NCI-H146 (cell line): ENCODE data around the gene ANKMY1.

ENCODE experiments used
- DNase-seq: peaks from one replicate; lab custom pipeline; 2025; lab: John Stamatoyannopoulos, UW

ANKMY1 gene

DNA sequence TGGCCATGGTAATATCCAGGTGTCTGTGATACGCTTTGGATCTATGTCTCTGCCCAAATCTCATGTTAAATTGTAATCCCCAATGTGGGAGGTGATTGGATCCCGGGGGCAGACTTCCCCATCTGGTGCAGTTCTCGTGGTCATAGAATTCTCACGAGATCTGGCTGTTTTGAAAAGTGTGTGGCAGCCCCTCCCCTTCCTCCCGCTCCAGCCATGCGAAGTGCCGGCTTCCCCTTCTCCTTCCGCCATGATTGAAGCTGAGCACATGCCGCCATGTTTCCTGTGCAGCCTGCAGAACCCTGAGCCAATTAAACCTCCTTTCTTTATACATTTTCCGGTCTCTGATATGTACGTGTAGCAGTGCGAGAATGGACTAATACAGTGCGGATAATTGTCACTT lies 79.9 kb downstream of the ANKMY1 start:
- no peak for DNase-seq

- DNase-seq: no peak
Observed at GRCh38 chr2:240473211-240473610, 84.6 kb downstream of the ANKMY1 start.

DNA sequence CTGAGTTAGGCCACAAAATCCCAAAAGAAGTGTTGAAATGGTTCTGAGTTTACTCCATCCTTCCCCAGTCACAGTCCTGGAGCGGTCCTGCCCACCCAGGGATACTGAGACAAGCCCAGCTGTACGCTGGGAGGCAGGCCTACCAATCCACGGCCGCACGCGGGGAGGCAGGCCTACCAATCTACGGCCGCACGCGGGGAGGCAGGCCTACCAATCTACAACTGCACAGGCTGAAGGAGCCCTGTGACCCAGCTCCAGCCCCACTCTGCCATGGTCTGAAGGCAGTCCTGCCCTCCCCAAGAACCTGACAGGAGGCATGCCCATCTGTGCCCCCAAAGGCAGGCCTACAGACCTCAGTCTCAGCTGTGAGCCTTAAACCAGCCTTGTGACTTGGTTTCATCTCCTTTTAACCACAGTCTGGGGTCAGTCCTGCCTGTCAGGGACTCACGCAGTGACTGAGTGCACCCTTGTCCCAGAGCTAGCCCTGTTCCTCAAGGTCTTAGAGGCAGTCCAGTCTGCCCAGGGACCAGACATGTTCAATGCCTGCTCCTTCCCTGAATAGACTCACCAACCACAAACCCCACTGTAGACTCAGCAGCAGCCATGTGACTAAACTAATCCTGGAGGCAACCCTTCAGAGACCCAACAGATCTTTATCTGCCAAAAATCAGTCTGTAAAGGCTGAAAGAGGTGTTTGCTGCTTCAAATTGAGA lies 85.6 kb downstream of the ANKMY1 start:
- DNase-seq: no peak

- no peak for DNase-seq
Observed at GRCh38 chr2:240469740-240470139, 88.0 kb downstream of the ANKMY1 start.

- DNase-seq: no peak
Observed at GRCh38 chr2:240469239-240469636, 88.5 kb downstream of the ANKMY1 start.

- no peak for DNase-seq
Observed at GRCh38 chr2:240468303-240469238, 89.2 kb downstream of the ANKMY1 start.

- no peak for DNase-seq
Observed at GRCh38 chr2:240467659-240468302, 90.0 kb downstream of the ANKMY1 start.

GRCh38 chr2:240467149-240467642 lies 90.6 kb downstream of the ANKMY1 start:
- no peak for DNase-seq

- DNase-seq: no peak
Observed at GRCh38 chr2:240466579-240467148, 91.1 kb downstream of the ANKMY1 start.

- no peak for DNase-seq
Observed at GRCh38 chr2:240465765-240466578, 91.8 kb downstream of the ANKMY1 start.

GRCh38 chr2:240465268-240465764 lies 92.5 kb downstream of the ANKMY1 start:
- DNase-seq: no peak

DNA sequence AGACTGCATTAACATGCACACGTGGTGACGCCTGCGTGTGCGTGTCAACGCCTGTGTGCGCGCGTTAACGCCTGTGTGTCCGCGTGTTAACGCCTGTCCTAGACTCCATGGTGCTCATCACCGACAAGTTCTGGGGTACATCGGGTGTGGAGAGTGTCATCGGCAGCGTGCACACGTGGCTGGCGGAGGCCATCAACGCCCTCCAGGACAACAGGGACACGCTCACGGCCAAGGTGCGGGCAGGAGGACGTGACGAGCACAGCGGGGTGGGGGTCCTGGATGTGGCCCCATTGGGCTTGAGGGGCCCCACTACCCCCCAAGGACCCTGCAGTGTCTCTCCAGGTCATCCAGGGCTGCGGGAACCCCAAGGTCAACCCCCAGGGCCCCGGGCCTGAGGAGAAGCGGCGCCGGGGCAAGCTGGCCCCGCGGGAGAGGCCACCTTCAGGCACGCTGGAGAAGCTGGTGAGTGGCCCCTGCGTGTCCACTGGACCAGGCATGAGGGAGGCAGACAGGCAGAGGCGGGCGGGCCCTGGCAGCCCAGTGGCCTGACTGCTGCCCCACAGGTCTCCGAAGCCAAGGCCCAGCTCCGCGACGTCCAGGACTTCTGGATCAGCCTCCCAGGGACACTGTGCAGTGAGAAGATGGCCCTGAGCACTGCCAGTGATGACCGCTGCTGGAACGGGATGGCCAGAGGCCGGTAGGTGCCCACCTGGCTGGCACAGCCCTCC lies 93.1 kb downstream of the ANKMY1 start:
- no peak for DNase-seq

GRCh38 chr2:240463866-240464481 lies 93.8 kb downstream of the ANKMY1 start:
- DNase-seq: no peak

DNA sequence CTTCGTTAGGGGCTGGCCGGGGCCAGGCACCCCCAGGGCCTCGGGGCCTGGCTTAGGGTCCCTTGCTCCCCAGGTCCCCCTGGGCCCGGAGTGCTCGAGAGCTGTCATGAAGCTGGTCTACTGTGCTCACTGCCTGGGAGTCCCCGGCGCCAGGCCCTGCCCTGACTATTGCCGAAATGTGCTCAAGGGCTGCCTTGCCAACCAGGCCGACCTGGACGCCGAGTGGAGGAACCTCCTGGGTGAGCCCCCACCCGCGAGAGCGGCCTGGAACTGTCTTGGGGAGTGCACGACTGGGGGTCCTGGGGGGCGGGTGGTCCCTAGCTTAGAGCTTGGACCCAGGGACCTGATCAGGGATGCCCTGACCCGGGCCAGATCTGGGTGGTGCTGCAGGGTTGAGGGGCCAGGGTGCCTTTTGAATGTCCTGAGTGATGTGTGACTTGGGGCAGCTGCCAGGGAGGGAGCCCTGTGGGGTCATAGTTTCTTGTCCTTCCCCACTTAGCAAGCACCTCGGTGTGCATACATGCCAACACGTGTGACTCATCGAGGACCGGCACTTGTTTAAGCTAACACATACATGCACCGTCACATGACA lies 94.4 kb downstream of the ANKMY1 start:
- DNase-seq: no peak

GRCh38 chr2:240462707-240463273 lies 95.0 kb downstream of the ANKMY1 start:
- no peak for DNase-seq

DNA sequence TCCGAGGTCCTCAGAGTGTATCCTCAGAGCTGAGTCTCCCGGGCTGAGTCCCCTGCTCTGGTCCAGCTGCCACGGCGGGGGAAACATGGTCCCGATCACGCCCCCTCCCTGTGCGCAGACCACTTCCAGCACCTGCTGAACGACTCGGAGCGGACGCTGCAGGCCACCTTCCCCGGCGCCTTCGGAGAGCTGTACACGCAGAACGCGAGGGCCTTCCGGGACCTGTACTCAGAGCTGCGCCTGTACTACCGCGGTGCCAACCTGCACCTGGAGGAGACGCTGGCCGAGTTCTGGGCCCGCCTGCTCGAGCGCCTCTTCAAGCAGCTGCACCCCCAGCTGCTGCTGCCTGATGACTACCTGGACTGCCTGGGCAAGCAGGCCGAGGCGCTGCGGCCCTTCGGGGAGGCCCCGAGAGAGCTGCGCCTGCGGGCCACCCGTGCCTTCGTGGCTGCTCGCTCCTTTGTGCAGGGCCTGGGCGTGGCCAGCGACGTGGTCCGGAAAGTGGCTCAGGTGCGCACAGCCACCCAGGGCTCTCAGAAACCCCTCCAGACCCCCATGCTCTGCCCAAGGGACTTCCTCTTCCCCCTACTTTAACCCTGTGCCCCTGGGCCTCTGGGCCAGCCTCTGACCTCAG lies 95.6 kb downstream of the ANKMY1 start:
- no peak for DNase-seq

- DNase-seq: no peak
Observed at GRCh38 chr2:240461471-240462072, 96.2 kb downstream of the ANKMY1 start.

- DNase-seq: no peak
Observed at GRCh38 chr2:240460781-240461431, 96.9 kb downstream of the ANKMY1 start.
